Neural crest cell (in vitro differentiated cells): Measurements from ENCODE around the gene PLXNB2. TPM values are rescaled to one million over a fixed set of nuclear protein-coding genes. Genes with fewer than 3 reads are reported as not detected.
A peak's percentile ranks its signal among the peaks of the same experiment; 100 is the strongest.

Experiments used
- DNase-seq: peaks from one replicate; pipeline ENCODE4 v3.0.0; 2021; ENCODE audit warnings: low read depth, mixed read lengths, low spot score
- H3K27ac Mint-ChIP-seq: one replicate; pipeline ENCODE4 v1.8.0; 2021; ENCODE audit warnings: mild to moderate bottlenecking, mixed read lengths; ENCODE audit not compliant: unreplicated experiment
- H3K27me3 Mint-ChIP-seq: 2 replicates; pipeline ENCODE4 v1.8.0; 2021; ENCODE audit warnings: low read depth, mild to moderate bottlenecking, mixed read lengths
- H3K36me3 Mint-ChIP-seq: 2 replicates; pipeline ENCODE4 v1.8.0; 2021; ENCODE audit warnings: low read depth, mild to moderate bottlenecking, mixed read lengths
- H3K4me1 Mint-ChIP-seq: 2 replicates; pipeline ENCODE4 v1.8.0; 2021; ENCODE audit warnings: mixed read lengths
- H3K4me3 Mint-ChIP-seq: one replicate; pipeline ENCODE4 v1.8.0; 2021; ENCODE audit warnings: mild to moderate bottlenecking, mixed read lengths
- H3K9me3 Mint-ChIP-seq: 2 replicates; pipeline ENCODE4 v1.8.0; 2021; ENCODE audit warnings: mixed read lengths
- CTCF ChIP-seq: fragments of 200-600 bp; sonication (generic); conservative IDR thresholded peaks from 2 replicates; pipeline ENCODE4 v1.5.0; 2021; ENCODE audit warnings: antibody characterized with exemption, mild to moderate bottlenecking
- total RNA-seq: library from RNA; stranded (reverse); gene quantifications from 2 replicates; pipeline ENCODE4 v1.2.1, GENCODE V29; 2021

PLXNB2 gene
- total RNA-seq, 1 donor from 2014 or later: 130 TPM

- no peaks in the 10 kb centered on the region for H3K9me3 Mint-ChIP-seq
- peaks cover 15% of the 10 kb centered on the region for H3K4me1 Mint-ChIP-seq
- no peak for DNase-seq
- no peaks in the 10 kb centered on the region for H3K36me3 Mint-ChIP-seq
- TF ChIP-seq CTCF: no peak
- peak overlapping the region; percentile 89 for H3K4me3 Mint-ChIP-seq
- H3K27me3 Mint-ChIP-seq: no peaks in the 10 kb centered on the region
- H3K27ac Mint-ChIP-seq: peak overlapping the region; percentile 92
Measured at GRCh38 chr22:50308597-50308935, 1.1 kb upstream of the PLXNB2 start.

DNA sequence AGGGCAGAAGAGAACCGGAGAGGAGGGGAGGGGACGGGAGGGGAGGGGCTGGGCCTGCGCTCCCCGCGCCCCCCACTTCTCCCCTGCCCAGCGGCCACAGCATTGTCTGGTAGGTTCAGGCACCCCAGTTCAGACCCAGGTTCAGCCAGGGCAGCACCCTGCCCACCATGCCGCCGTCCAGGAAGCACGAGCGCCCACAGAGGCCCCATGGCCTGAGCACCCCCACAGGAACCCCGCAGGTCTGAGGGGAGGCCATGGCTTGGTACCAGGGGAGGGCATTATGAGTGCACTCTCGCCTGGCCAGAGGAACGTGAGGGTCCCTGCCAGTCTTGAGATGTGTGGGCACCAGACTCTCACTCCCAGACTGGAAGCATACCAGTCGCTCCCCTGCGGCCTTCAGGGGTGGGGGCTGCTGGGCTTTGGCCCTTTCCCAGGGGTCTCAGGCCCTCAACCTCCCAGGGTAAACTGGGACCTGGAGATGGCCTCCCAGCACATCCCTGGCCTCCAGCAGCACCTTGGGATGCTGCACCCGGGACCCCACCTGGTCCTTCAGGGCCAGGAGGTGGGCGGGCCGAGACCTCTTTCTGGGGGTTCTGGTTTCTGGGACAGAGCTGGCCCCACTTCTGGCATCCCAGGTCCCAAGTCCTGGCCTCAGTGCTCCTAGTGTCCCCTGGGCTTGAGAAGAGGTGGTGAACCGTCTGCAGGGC, 597 bp upstream of the PLXNB2 start:
- Mint-ChIP-seq H3K4me1 (peaks cover 15% of the 10 kb centered on the region), H3K36me3 (no peaks in the 10 kb centered on the region), H3K4me3 (peak overlapping the region; percentile 89), H3K9me3 (no peaks in the 10 kb centered on the region), H3K27me3 (no peaks in the 10 kb centered on the region), H3K27ac (no peak overlapping the region)
- no peak for TF ChIP-seq CTCF
- DNase-seq: no peak

DNA sequence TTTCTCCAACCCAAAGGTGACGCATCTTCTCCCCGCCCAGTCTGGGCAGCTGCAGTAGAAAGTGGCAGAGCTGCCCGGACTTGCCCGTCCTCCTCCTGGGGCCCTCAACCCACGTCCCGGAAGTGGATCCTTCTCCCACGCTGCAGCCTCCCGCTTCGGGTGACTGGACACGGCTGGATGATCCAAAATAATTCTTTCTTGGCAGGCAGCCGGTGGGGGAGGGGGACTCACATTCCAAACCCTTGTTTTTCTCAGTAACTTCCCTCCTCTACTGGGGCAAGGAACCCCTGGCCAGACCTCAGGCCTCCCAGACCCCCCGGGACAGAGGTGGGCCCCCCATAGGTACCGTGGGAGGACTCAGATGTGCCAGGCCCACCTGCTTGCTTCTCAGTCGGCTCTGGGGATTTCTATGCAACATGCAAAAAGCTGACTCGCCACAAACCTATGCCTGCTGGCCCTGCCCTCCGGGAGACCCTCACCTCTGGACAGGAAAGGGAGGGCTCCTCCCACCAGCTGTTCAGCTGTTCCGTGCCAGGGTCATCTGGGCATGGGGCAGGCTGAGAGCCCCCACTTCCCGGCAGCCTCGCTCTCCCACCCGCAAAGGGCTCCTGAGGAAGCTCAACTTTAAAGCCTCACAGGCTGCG, 1.4 kb downstream of the PLXNB2 start:
- H3K4me1 Mint-ChIP-seq: peaks cover 15% of the 10 kb centered on the region
- no peaks in the 10 kb centered on the region for H3K9me3 Mint-ChIP-seq
- H3K27ac Mint-ChIP-seq: peak overlapping the region; percentile 27
- no peak for DNase-seq
- H3K27me3 Mint-ChIP-seq: peaks cover under 1% of the 10 kb centered on the region
- no peaks in the 10 kb centered on the region for H3K36me3 Mint-ChIP-seq
- H3K4me3 Mint-ChIP-seq: peak overlapping the region; percentile 92
- no peak for TF ChIP-seq CTCF

- Mint-ChIP-seq H3K36me3 (no peaks in the 10 kb centered on the region), H3K4me1 (peaks cover 15% of the 10 kb centered on the region), H3K27ac (peak overlapping the region; percentile 6), H3K4me3 (peak overlapping the region; percentile 92), H3K27me3 (peaks cover 3% of the 10 kb centered on the region), H3K9me3 (no peaks in the 10 kb centered on the region)
- no peak for TF ChIP-seq CTCF
- DNase-seq: no peak
Measured at GRCh38 chr22:50305393-50305922, 2.0 kb downstream of the PLXNB2 start.

DNA sequence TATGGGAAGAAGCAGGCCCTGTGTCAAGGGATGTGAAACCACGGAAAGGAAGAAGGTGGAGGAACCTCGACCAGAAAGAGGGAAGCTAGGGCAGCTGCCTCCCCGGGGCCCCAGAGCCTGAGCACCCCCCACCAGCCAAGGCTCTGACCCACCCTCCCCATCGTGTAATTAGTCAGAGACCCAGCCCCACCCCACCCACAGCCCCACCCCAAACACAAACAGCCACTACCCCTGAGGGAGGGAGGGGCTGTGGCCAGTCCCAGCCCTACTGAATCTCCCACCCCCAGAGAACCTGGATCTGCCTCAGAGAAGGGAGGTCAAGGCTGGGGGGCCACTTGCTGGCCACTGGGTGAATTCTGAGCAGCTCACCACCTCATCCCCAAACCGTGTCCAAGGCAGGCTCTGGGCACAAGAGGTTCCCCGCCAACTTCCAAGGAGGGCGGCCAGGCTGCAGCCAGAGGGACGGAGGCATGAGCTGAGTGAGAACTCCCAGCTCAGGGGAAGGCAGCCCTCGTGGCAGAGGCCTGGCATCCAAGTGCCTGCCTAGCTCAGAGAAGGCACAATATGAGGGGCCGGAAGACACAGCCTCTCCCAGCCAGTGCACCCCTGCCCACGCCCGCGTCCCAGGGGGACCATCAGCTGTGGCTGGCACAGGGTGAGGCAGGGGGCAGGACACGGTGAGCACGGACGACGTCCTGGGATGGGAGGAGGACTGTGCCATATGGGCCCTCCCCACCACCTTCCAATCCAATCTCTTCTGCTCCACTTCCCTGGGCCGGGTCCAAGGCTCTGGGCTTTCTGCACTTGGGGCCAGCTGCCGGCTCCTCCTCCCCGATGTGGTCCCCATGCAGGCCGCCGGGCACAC, 2.7 kb downstream of the PLXNB2 start:
- no peaks in the 10 kb centered on the region for H3K36me3 Mint-ChIP-seq
- no peak for TF ChIP-seq CTCF
- H3K4me1 Mint-ChIP-seq: peaks cover 15% of the 10 kb centered on the region
- no peak overlapping the region for H3K27ac Mint-ChIP-seq
- DNase-seq: no peak
- H3K27me3 Mint-ChIP-seq: peaks cover 3% of the 10 kb centered on the region
- peak overlapping the region; percentile 74 for H3K4me3 Mint-ChIP-seq
- H3K9me3 Mint-ChIP-seq: no peaks in the 10 kb centered on the region
